Trophoblast cell (in vitro differentiated cells and primary cell): ENCODE results near the gene C1QTNF8.

Source experiments
- DNase-seq, 2 donors: peaks; one replicate each; pipeline ENCODE4 v3.0.0-alpha.2; 2016
- H2AFZ ChIP-seq: 2 replicates; pipeline ENCODE4 v1.6.1; 2013; ENCODE audit warnings: low read length, moderate library complexity, mild to moderate bottlenecking; ENCODE audit not compliant: insufficient read depth, poor library complexity
- H2AK5ac ChIP-seq: 2 replicates; pipeline ENCODE4 v1.6.1; 2013; ENCODE audit warnings: mild to moderate bottlenecking, low read length
- H2BK120ac ChIP-seq: 2 replicates; pipeline ENCODE4 v1.6.1; 2013; ENCODE audit warnings: low read length, mild to moderate bottlenecking, moderate library complexity; ENCODE audit not compliant: insufficient read depth, poor library complexity
- H2BK12ac ChIP-seq: 2 replicates; pipeline ENCODE4 v1.6.1; 2013; ENCODE audit warnings: mild to moderate bottlenecking, low read length, moderate library complexity
- H2BK5ac ChIP-seq: 2 replicates; pipeline ENCODE4 v1.6.1; 2013; ENCODE audit warnings: low read length, low read depth, moderate library complexity, mild to moderate bottlenecking; ENCODE audit not compliant: poor library complexity
- H3K14ac ChIP-seq: 2 replicates; pipeline ENCODE4 v1.6.1; 2013; ENCODE audit warnings: mild to moderate bottlenecking, low read length
- H3K18ac ChIP-seq: 2 replicates; pipeline ENCODE4 v1.6.1; 2013; ENCODE audit warnings: mild to moderate bottlenecking, low read length
- H3K23ac ChIP-seq: 2 replicates; pipeline ENCODE4 v1.6.1; 2013; ENCODE audit warnings: low read length
- H3K27ac ChIP-seq: 2 replicates; pipeline ENCODE4 v1.5.1; 2013; ENCODE audit warnings: low read depth, mild to moderate bottlenecking, inconsistent platforms, low read length, moderate library complexity
- H3K27me3 ChIP-seq: 2 replicates; pipeline ENCODE4 v1.6.1; 2013; ENCODE audit warnings: inconsistent platforms, mild to moderate bottlenecking, low read length, moderate library complexity; ENCODE audit not compliant: insufficient read depth
- H3K36me3 ChIP-seq, 2 experiments: 1 replicate in 1 of 2; 2 replicates in 1 of 2; pipeline ENCODE4 v1.6.1; 2013; ENCODE audit warnings: low read length in 2 of 2, mild to moderate bottlenecking in 2 of 2, moderate library complexity in 1 of 2; ENCODE audit not compliant: insufficient read depth in 2 of 2, control insufficient read depth in 1 of 2
- H3K4ac ChIP-seq: 2 replicates; pipeline ENCODE4 v1.6.1; 2013; ENCODE audit warnings: low read depth, mild to moderate bottlenecking, low read length, moderate library complexity
- H3K4me1 ChIP-seq, 2 experiments: 1 replicate in 1 of 2; 2 replicates in 1 of 2; pipeline ENCODE4 v1.6.1; 2013; ENCODE audit warnings: low read length in 2 of 2, mild to moderate bottlenecking in 2 of 2, moderate library complexity in 1 of 2; ENCODE audit not compliant: insufficient read depth in 2 of 2, control insufficient read depth in 1 of 2
- H3K4me2 ChIP-seq: 2 replicates; pipeline ENCODE4 v1.6.1; 2013; ENCODE audit warnings: inconsistent platforms, mild to moderate bottlenecking, low read length, moderate library complexity
- H3K4me3 ChIP-seq: 2 replicates; pipeline ENCODE4 v1.5.1; 2013; ENCODE audit warnings: mild to moderate bottlenecking, low read depth, low read length, inconsistent platforms
- H3K79me1 ChIP-seq: one replicate; pipeline ENCODE4 v1.6.1; 2013; ENCODE audit warnings: low read length
- H3K79me2 ChIP-seq: 2 replicates; pipeline ENCODE4 v1.6.1; 2013; ENCODE audit warnings: low read length, mild to moderate bottlenecking; ENCODE audit not compliant: control insufficient read depth, insufficient read depth, poor library complexity
- H3K9ac ChIP-seq: 2 replicates; pipeline ENCODE4 v1.6.1; 2013; ENCODE audit warnings: mild to moderate bottlenecking, low read length
- H3K9me3 ChIP-seq: 2 replicates; pipeline ENCODE4 v1.6.1; 2013; ENCODE audit warnings: low read depth, mild to moderate bottlenecking, control low read depth, inconsistent platforms, low read length; ENCODE audit not compliant: insufficient read depth
- H4K12ac ChIP-seq: 2 replicates; pipeline ENCODE4 v1.6.1; 2013; ENCODE audit warnings: low read depth, mild to moderate bottlenecking, low read length, moderate library complexity
- H4K8ac ChIP-seq: 2 replicates; pipeline ENCODE4 v1.6.1; 2013; ENCODE audit warnings: low read depth, mild to moderate bottlenecking, low read length, moderate library complexity
- H4K91ac ChIP-seq: one replicate; pipeline ENCODE4 v1.6.1; 2013; ENCODE audit warnings: low read depth, mild to moderate bottlenecking, low read length, moderate library complexity
- WGBS: extraction: QIAGEN DNeasy Blood & Tissue Kit; methylation state at CpG from one replicate; pipeline ENCODE4 v1.1.7; 2013; ENCODE audit warnings: missing lambda C conversion rate; ENCODE audit not compliant: insufficient read length, insufficient coverage; ENCODE audit errors: extremely low coverage; 5-methylcytosine and 5-hydroxymethylcytosine counted together

Gene C1QTNF8

GRCh38 chr16:1133810-1134520, 37.9 kb upstream of the C1QTNF8 start:
- no peak overlapping the region for H3K4ac ChIP-seq
- H4K91ac ChIP-seq: no peak overlapping the region
- H3K14ac ChIP-seq: no peak overlapping the region
- H2BK120ac ChIP-seq: no peak overlapping the region
- no peak overlapping the region for H3K18ac ChIP-seq
- no peak overlapping the region for H2BK12ac ChIP-seq
- no peaks in the 10 kb centered on the region for H3K4me1 ChIP-seq
- no peaks in the 10 kb centered on the region for H3K79me2 ChIP-seq
- no CpG with 5 or more reads among the region's 30 CpGs for WGBS
- H4K12ac ChIP-seq: no peak overlapping the region
- H3K36me3 ChIP-seq: no peaks in the 10 kb centered on the region
- no peak overlapping the region for H3K27ac ChIP-seq
- no peak overlapping the region for H2AFZ ChIP-seq
- H3K27me3 ChIP-seq: no peaks in the 10 kb centered on the region
- no peak overlapping the region for H2BK5ac ChIP-seq
- no peak overlapping the region for H3K4me3 ChIP-seq
- H3K23ac ChIP-seq: no peak overlapping the region
- no peaks in the 10 kb centered on the region for H3K79me1 ChIP-seq
- H4K8ac ChIP-seq: no peak overlapping the region
- H3K9ac ChIP-seq: no peak overlapping the region
- no peak overlapping the region for H3K4me2 ChIP-seq
- no peak overlapping the region for H2AK5ac ChIP-seq
- DNase-seq: no peak
- H3K9me3 ChIP-seq: peaks cover 3% of the 10 kb centered on the region

- H2BK5ac ChIP-seq: no peak overlapping the region
- H3K4me1 ChIP-seq: no peaks in the 10 kb centered on the region
- H3K4me2 ChIP-seq: no peak overlapping the region
- H4K8ac ChIP-seq: no peak overlapping the region
- no peaks in the 10 kb centered on the region for H3K79me1 ChIP-seq
- H3K36me3 ChIP-seq: no peaks in the 10 kb centered on the region
- H3K79me2 ChIP-seq: no peaks in the 10 kb centered on the region
- no peak overlapping the region for H3K18ac ChIP-seq
- H3K4me3 ChIP-seq: no peak overlapping the region
- H4K12ac ChIP-seq: no peak overlapping the region
- no peak overlapping the region for H2BK12ac ChIP-seq
- H3K4ac ChIP-seq: no peak overlapping the region
- H3K23ac ChIP-seq: no peak overlapping the region
- H2AK5ac ChIP-seq: no peak overlapping the region
- H3K9ac ChIP-seq: no peak overlapping the region
- no peak overlapping the region for H2BK120ac ChIP-seq
- no CpG with 5 or more reads among the region's 18 CpGs for WGBS
- DNase-seq: no peak
- no peak overlapping the region for H3K14ac ChIP-seq
- no peak overlapping the region for H2AFZ ChIP-seq
- H4K91ac ChIP-seq: no peak overlapping the region
- no peaks in the 10 kb centered on the region for H3K27me3 ChIP-seq
- no peak overlapping the region for H3K27ac ChIP-seq
- peaks cover 3% of the 10 kb centered on the region for H3K9me3 ChIP-seq
Observed at GRCh38 chr16:1133271-1133670, 37.2 kb upstream of the C1QTNF8 start.

GRCh38 chr16:1132431-1132830, 36.4 kb upstream of the C1QTNF8 start:
- Histone ChIP-seq H3K27me3 (no peaks in the 10 kb centered on the region), H4K12ac (no peak overlapping the region), H2BK120ac (no peak overlapping the region), H3K36me3 (no peaks in the 10 kb centered on the region), H3K14ac (no peak overlapping the region), H3K27ac (no peak overlapping the region), H4K91ac (no peak overlapping the region), H3K9ac (no peak overlapping the region), H3K4me3 (no peak overlapping the region), H3K79me2 (no peaks in the 10 kb centered on the region), H3K4me2 (no peak overlapping the region), H4K8ac (no peak overlapping the region), H2BK5ac (no peak overlapping the region), H3K4me1 (no peaks in the 10 kb centered on the region), H3K9me3 (peaks cover 3% of the 10 kb centered on the region), H3K18ac (no peak overlapping the region), H3K79me1 (no peaks in the 10 kb centered on the region), H3K4ac (no peak overlapping the region), H2BK12ac (no peak overlapping the region), H2AK5ac (no peak overlapping the region), H3K23ac (no peak overlapping the region), H2AFZ (no peak overlapping the region)
- no CpG with 5 or more reads among the region's 15 CpGs for WGBS
- no peak for DNase-seq

GRCh38 chr16:1131378-1131994, 35.4 kb upstream of the C1QTNF8 start:
- H3K27ac ChIP-seq: no peak overlapping the region
- WGBS: no CpG with 5 or more reads among the region's 35 CpGs
- H2BK12ac ChIP-seq: no peak overlapping the region

More at GRCh38 chr16:1131378-1131994, 35.4 kb upstream of the C1QTNF8 start:
- no peak overlapping the region for H2BK5ac ChIP-seq
- no peak overlapping the region for H3K4me3 ChIP-seq
- no peak overlapping the region for H3K18ac ChIP-seq
- H3K4me1 ChIP-seq: no peaks in the 10 kb centered on the region
- no peaks in the 10 kb centered on the region for H3K36me3 ChIP-seq
- DNase-seq: no peak
- H2AFZ ChIP-seq: no peak overlapping the region
- H3K9me3 ChIP-seq: peaks cover 3% of the 10 kb centered on the region
- no peak overlapping the region for H3K9ac ChIP-seq
- no peak overlapping the region for H3K23ac ChIP-seq
- no peaks in the 10 kb centered on the region for H3K27me3 ChIP-seq
- H3K4ac ChIP-seq: no peak overlapping the region
- H3K4me2 ChIP-seq: no peak overlapping the region
- H3K79me2 ChIP-seq: no peaks in the 10 kb centered on the region
- no peak overlapping the region for H2AK5ac ChIP-seq
- H3K14ac ChIP-seq: no peak overlapping the region
- no peaks in the 10 kb centered on the region for H3K79me1 ChIP-seq
- H4K8ac ChIP-seq: no peak overlapping the region
- H4K91ac ChIP-seq: no peak overlapping the region
- no peak overlapping the region for H4K12ac ChIP-seq
- H2BK120ac ChIP-seq: no peak overlapping the region
